Thymus (tissue), 14 donors: ENCODE data around the gene METTL15. TPM values are rescaled to one million over a fixed set of nuclear protein-coding genes. Genes with fewer than 3 reads are reported as not detected.
"Not testable (repeated sequence)": the region's sequence is repeated elsewhere in the genome, so short reads cannot be mapped to it uniquely, and the experiment has no call there.

Experiments used
- DNase-seq, 9 donors: peaks; one replicate each; pipeline ENCODE4 v3.0.0-alpha.2; 2013; ENCODE audit warnings: low spot score in 9 of 9, low read depth in 6 of 9, missing footprints in 1 of 9
- H3K27ac ChIP-seq, 2 donors: one replicate each; pipeline ENCODE4 v1.5.1; 2013; ENCODE audit warnings: control low read depth in 1 of 2, low read depth in 1 of 2, low read length in 1 of 2, mild to moderate bottlenecking in 1 of 2, moderate library complexity in 1 of 2
- H3K27me3 ChIP-seq, 2 donors: one replicate each; pipeline ENCODE4 v1.5.1; 2013; ENCODE audit warnings: low read length in 1 of 2; ENCODE audit not compliant: control insufficient read depth in 2 of 2, insufficient read depth in 1 of 2
- H3K36me3 ChIP-seq, 2 donors: one replicate each; pipeline ENCODE4 v1.5.1; 2013; ENCODE audit warnings: low read length in 1 of 2, mild to moderate bottlenecking in 1 of 2, moderate library complexity in 1 of 2; ENCODE audit not compliant: control insufficient read depth in 2 of 2, insufficient read depth in 2 of 2
- H3K4me1 ChIP-seq, 2 donors: one replicate each; pipeline ENCODE4 v1.5.1; 2013; ENCODE audit warnings: low read length in 2 of 2; ENCODE audit not compliant: control insufficient read depth in 2 of 2, insufficient read depth in 2 of 2
- H3K4me3 ChIP-seq, 2 donors: one replicate each; pipeline ENCODE4 v1.5.1; 2013; ENCODE audit warnings: low read length in 2 of 2, control low read depth in 1 of 2, mild to moderate bottlenecking in 1 of 2
- H3K9me3 ChIP-seq, 2 donors: one replicate each; pipeline ENCODE4 v1.5.1; 2013; ENCODE audit warnings: low read length in 1 of 2, mild to moderate bottlenecking in 1 of 2; ENCODE audit not compliant: control insufficient read depth in 2 of 2, insufficient read depth in 1 of 2
- WGBS: extraction: QIAGEN DNeasy Blood & Tissue Kit; methylation state at CpG from one replicate; pipeline ENCODE4 v1.1.7; 2013; 5-methylcytosine and 5-hydroxymethylcytosine counted together
- long read RNA-seq, 10 donors: transcript quantifications; one replicate each; lab custom pipeline, GENCODE V29; 2026
- polyA plus RNA-seq: library from polyadenylated mRNA; stranded (reverse); fragments of 200-250 nt; gene quantifications from one replicate; pipeline ENCODE4 v1.2.3, GENCODE V29; 2013
- total RNA-seq: library from RNA; stranded (reverse); fragments of 120-200 nt; gene quantifications from one replicate; pipeline ENCODE4 v1.2.4, GENCODE V29; 2013
- donor health status: healthy.

METTL15 gene, protein sequence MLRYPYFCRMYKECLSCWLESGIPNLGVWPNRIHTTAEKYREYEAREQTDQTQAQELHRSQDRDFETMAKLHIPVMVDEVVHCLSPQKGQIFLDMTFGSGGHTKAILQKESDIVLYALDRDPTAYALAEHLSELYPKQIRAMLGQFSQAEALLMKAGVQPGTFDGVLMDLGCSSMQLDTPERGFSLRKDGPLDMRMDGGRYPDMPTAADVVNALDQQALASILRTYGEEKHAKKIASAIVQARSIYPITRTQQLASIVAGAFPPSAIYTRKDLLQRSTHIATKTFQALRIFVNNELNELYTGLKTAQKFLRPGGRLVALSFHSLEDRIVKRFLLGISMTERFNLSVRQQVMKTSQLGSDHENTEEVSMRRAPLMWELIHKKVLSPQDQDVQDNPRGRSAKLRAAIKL
- total RNA-seq: 8.5 TPM
- polyA plus RNA-seq: 6.9 TPM
- long read RNA-seq, donor 1: 0 reads
- long read RNA-seq, donor 2: 0 reads
- long read RNA-seq, donor 3: 0 reads
- long read RNA-seq, donor 4: 0 reads
- long read RNA-seq, donor 5, full-length matches to known transcripts: 1 of 1 reads
- long read RNA-seq, donor 5, partial matches to known transcripts: 0 of 1 reads
- long read RNA-seq, donor 5, other reads (novel, unspliced or antisense): 0 of 1 reads
- long read RNA-seq, donor 6, full-length matches to known transcripts: 1 of 1 reads
- long read RNA-seq, donor 6, partial matches to known transcripts: 0 of 1 reads
- long read RNA-seq, donor 6, other reads (novel, unspliced or antisense): 0 of 1 reads
- long read RNA-seq, donor 7, full-length matches to known transcripts: 2 of 2 reads
- long read RNA-seq, donor 7, partial matches to known transcripts: 0 of 2 reads
- long read RNA-seq, donor 7, other reads (novel, unspliced or antisense): 0 of 2 reads
- long read RNA-seq, donor 8, full-length matches to known transcripts: 1 of 1 reads
- long read RNA-seq, donor 8, partial matches to known transcripts: 0 of 1 reads
- long read RNA-seq, donor 8, other reads (novel, unspliced or antisense): 0 of 1 reads
- long read RNA-seq, donor 9: 0 reads
- long read RNA-seq, donor 10: 0 reads

GRCh38 chr11:28107750-28108618 is at the start of gene METTL15, which contains the start of gene KIF18A:
TSS of gene METTL15 (plus strand) at chr11:28108388. CDS start at chr11:28113335, 4,947 bp downstream.
TSS of gene KIF18A (minus strand) at chr11:28108156. CDS start at chr11:28097947, 10,209 bp downstream.
- Histone ChIP-seq H3K27me3 (no peaks in the 10 kb centered on the region), H3K36me3 (no peaks in the 10 kb centered on the region), H3K4me3 (peak within 1 kb of the TSS; percentile 67 to 79), H3K4me1 (peaks cover 9 to 16% of the 10 kb centered on the region in 2 donors), H3K27ac (peak within 1 kb of the TSS; percentile 67 to 90), H3K9me3 (no peaks in the 10 kb centered on the region)
- under 1% methylated on average over 38 of the region's 38 CpGs for WGBS
- DNase-seq: peak; percentile 85 to 97 (median 94)

GRCh38 chr11:28071305-28071704 is 36.9 kb upstream of the METTL15 start:
- no peak for DNase-seq
- H3K4me3 ChIP-seq: no peak overlapping the region
- H3K9me3 ChIP-seq: no peaks in the 10 kb centered on the region
- WGBS: 100% methylated on average over 1 of the region's 1 CpG
- H3K27me3 ChIP-seq: no peaks in the 10 kb centered on the region
- no peak overlapping the region for H3K27ac ChIP-seq
- H3K36me3 ChIP-seq: peaks cover 2 to 14% of the 10 kb centered on the region in 2 donors
- H3K4me1 ChIP-seq: no peaks in the 10 kb centered on the region

GRCh38 chr11:28072321-28072720 is 35.9 kb upstream of the METTL15 start:
- H3K4me1 ChIP-seq: no peaks in the 10 kb centered on the region
- no peak for DNase-seq
- H3K27ac ChIP-seq: no peak overlapping the region
- no peaks in the 10 kb centered on the region for H3K9me3 ChIP-seq
- H3K36me3 ChIP-seq: peaks cover 2 to 18% of the 10 kb centered on the region in 2 donors
- 96% methylated on average over 2 of the region's 2 CpGs for WGBS
- H3K27me3 ChIP-seq: no peaks in the 10 kb centered on the region
- H3K4me3 ChIP-seq: no peak overlapping the region

- Histone ChIP-seq H3K4me3 (no peak overlapping the region), H3K4me1 (no peaks in the 10 kb centered on the region), H3K27ac (no peak overlapping the region), H3K27me3 (no peaks in the 10 kb centered on the region), H3K9me3 (no peaks in the 10 kb centered on the region), H3K36me3 (peaks cover 0 to 25% of the 10 kb centered on the region in 2 donors)
- whole genome bisulfite sequencing: 99% methylated on average over 3 of the region's 3 CpGs
- no peak for DNase-seq
Observed at GRCh38 chr11:28077521-28077920, 30.7 kb upstream of the METTL15 start.

DNA sequence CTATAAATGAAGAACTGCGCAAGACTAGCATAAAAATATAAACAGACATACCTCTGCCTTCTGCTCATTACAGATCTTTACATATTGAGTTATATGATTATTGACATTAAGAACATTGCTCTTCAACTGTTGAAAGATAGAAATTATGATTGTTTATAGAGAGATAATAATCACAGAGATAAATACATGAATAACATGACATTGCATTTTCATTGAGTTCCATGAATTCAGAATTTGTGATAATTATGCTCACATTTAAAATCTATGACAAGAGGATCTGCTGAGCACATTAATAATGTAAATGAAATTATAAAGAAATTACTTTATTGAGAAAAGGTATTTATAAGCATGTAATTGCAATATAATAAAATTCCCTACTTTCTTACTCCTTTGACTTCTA is 25.1 kb upstream of the METTL15 start:
- 99% methylated on average over 1 of the region's 1 CpG for WGBS
- Histone ChIP-seq H3K9me3 (no peaks in the 10 kb centered on the region), H3K27me3 (no peaks in the 10 kb centered on the region), H3K4me3 (no peak overlapping the region), H3K36me3 (peaks cover 0 to 25% of the 10 kb centered on the region in 2 donors), H3K4me1 (no peaks in the 10 kb centered on the region), H3K27ac (no peak overlapping the region)
- no peak for DNase-seq

- DNase-seq: no peak
- WGBS: 97% methylated on average over 1 of the region's 1 CpG
- H3K27ac ChIP-seq: no peak overlapping the region
- no peaks in the 10 kb centered on the region for H3K27me3 ChIP-seq
- H3K4me3 ChIP-seq: no peak overlapping the region
- no peaks in the 10 kb centered on the region for H3K9me3 ChIP-seq
- H3K36me3 ChIP-seq: peaks cover 3 to 16% of the 10 kb centered on the region in 2 donors
- no peaks in the 10 kb centered on the region for H3K4me1 ChIP-seq
Observed at GRCh38 chr11:28086569-28086968, 21.6 kb upstream of the METTL15 start.

DNA sequence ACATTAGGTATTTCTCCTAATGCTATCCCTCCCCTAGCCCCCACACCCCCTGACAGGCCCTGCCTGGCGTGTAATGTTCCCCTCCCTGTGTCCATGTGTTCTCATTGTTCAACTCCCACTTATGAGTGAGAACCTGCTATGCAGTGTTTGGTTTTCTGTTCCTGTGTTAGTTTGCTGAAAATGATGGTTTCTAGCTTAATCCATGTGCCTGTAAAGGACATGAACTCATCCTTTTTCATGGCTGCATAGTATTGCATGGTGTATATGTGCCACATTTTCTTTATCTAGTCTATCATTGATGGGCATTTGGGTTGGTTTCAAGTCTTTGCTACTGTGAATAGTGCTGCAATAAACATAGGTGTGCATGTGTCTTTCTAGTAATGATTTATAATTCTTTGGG is 21.0 kb upstream of the METTL15 start:
- not testable (repeated sequence) for H3K27ac ChIP-seq, H3K4me1 ChIP-seq, DNase-seq, H3K9me3 ChIP-seq, H3K27me3 ChIP-seq, H3K4me3 ChIP-seq
- WGBS: 94% methylated on average over 1 of the region's 1 CpG
- H3K36me3 ChIP-seq: peaks cover 3 to 13% of the 10 kb centered on the region in 2 donors

GRCh38 chr11:28087693-28088092 is 20.5 kb upstream of the METTL15 start:
- H3K27ac ChIP-seq, DNase-seq, H3K9me3 ChIP-seq, H3K4me1 ChIP-seq, H3K4me3 ChIP-seq, H3K27me3 ChIP-seq: not testable (repeated sequence)
- WGBS: 96% methylated on average over 3 of the region's 3 CpGs
- peaks cover 3 to 13% of the 10 kb centered on the region in 2 donors for H3K36me3 ChIP-seq
